ENCODE measurements around the gene MRPL11.

GRCh38 chr11:66451663-66452062 lies 13.0 kb upstream of the MRPL11 start:
- TF ChIP-seq CTCF (IDR thresholded peaks at IDR 0.05), result no peak
- no peak for TF ChIP-seq POLR2A (IDR thresholded peaks at IDR 0.05)

Measured in Peyer's patch (tissue), 4 donors.